K562 (cell line): ENCODE results near the gene CDS2. TPM values are rescaled to one million over a fixed set of nuclear protein-coding genes. Genes with fewer than 3 reads are reported as not detected.
A peak's percentile ranks its signal among the peaks of the same experiment; 100 is the strongest.

Experiments used
- CBX2 ChIP-seq: fragments of 200-600 bp; sonication (generic); IDR thresholded peaks from one replicate; pipeline ENCODE4 v1.6.1; 2012; ENCODE audit warnings: mild to moderate bottlenecking, low read length, inconsistent platforms; ENCODE audit not compliant: insufficient read depth, poor library complexity, severe bottlenecking
- EP400 ChIP-seq: fragments of 450-650 bp; IDR thresholded peaks from 2 replicates; pipeline ENCODE4 v1.6.1; 2017; ENCODE audit warnings: antibody characterized with exemption, mild to moderate bottlenecking, moderate library complexity
- GABPA ChIP-seq: fragments of 200-800 bp; sonication (Bioruptor generic); conservative IDR thresholded peaks from 2 replicates; pipeline ENCODE4 v1.6.1; 2016; ENCODE audit warnings: low read depth, missing genetic modification characterization, missing compliant biosample characterization
- KDM4B ChIP-seq, 2 experiments: fragments of 450-650 bp in 1 of 2; sonication (generic) in 1 of 2; IDR thresholded peaks; 2 replicates each; pipeline ENCODE4 v1.6.1; 2016 to 2017; ENCODE audit warnings: borderline replicate concordance in 2 of 2, antibody characterized with exemption in 1 of 2, low read depth in 1 of 2, mild to moderate bottlenecking in 1 of 2
- MTA3 ChIP-seq: fragments of 450-650 bp; formaldehyde crosslinking; IDR thresholded peaks from 2 replicates; pipeline ENCODE4 v1.6.1; 2017; ENCODE audit warnings: mild to moderate bottlenecking, borderline replicate concordance
- NFIC ChIP-seq: fragments of 450-650 bp; IDR thresholded peaks from 2 replicates; pipeline ENCODE4 v1.6.1; 2017; ENCODE audit warnings: mild to moderate bottlenecking, inconsistent platforms
- NFRKB ChIP-seq: fragments of 450-650 bp; IDR thresholded peaks from 2 replicates; pipeline ENCODE4 v1.6.1; 2016; ENCODE audit warnings: low read depth
- RBFOX2 ChIP-seq: fragments of 200-400 bp; formaldehyde crosslinking; IDR thresholded peaks from 2 replicates; pipeline ENCODE4 v1.6.1; 2017; ENCODE audit warnings: low read depth, mild to moderate bottlenecking, low read length, moderate library complexity
- RHOXF2B ChIP-seq: fragments of 250-450 bp; sonication (Bioruptor Pico); conservative IDR thresholded peaks from 2 replicates; pipeline ENCODE4 v1.5.1; 2021
- SMARCE1 ChIP-seq: fragments of 450-650 bp; IDR thresholded peaks from 2 replicates; pipeline ENCODE4 v1.7.1; 2016; ENCODE audit warnings: mild to moderate bottlenecking
- SUPT5H ChIP-seq: fragments of 450-650 bp; IDR thresholded peaks from 2 replicates; pipeline ENCODE4 v1.6.1; 2016
- TSC22D4 ChIP-seq: fragments of 450-650 bp; IDR thresholded peaks from 2 replicates; pipeline ENCODE4 v1.6.1; 2016; ENCODE audit warnings: missing genetic modification characterization, missing biosample characterization, control low read depth
- ZEB2 ChIP-seq: fragments of 450-650 bp; IDR thresholded peaks from 2 replicates; pipeline ENCODE4 v1.6.1; 2016
- ZNF232 ChIP-seq: sonication (generic); formaldehyde crosslinking; IDR thresholded peaks from 2 replicates; pipeline ENCODE4 v1.8.0; 2022; ENCODE audit warnings: mild to moderate bottlenecking, missing genetic modification reagents
- ZNF79 ChIP-seq: fragments of 250-450 bp; sonication (Bioruptor Pico); IDR thresholded peaks from 2 replicates; pipeline ENCODE4 v1.4.0; 2020; ENCODE audit warnings: low read depth, mild to moderate bottlenecking, moderate library complexity
- polyA plus RNA-seq, 8 experiments: library from polyadenylated mRNA; depleted of rRNA in 4 of 8; stranded (reverse) in 5 of 8; unstranded in 3 of 8; fragments of >200 nt; fragmentation: Nextera tagmentation in 2 of 8; fragmentation: Illumina TruSeq in 1 of 8; extraction: Ambion mirVana in 2 of 8; extraction: Trizol in 1 of 8; gene quantifications; 2 replicates each; pipeline versions ENCODE4 v1.2.1 to v1.2.3, GENCODE V29; 2011 to 2014; ENCODE audit warnings: inconsistent platforms in 1 of 8, missing spikeins in 1 of 8
- total RNA-seq, 7 experiments: library from RNA; depleted of rRNA in 6 of 7; stranded (reverse); fragments of >200 nt in 6 of 7; fragmentation: Illumina TruSeq in 2 of 7; extraction: Trizol in 2 of 7; gene quantifications; 2 replicates each; pipeline versions ENCODE4 v1.2.1 to v1.2.3, GENCODE V29; 2011 to 2021; ENCODE audit warnings: low replicate concordance in 1 of 7
- TF ChIP-seq, protein P1 (sequence below): IDR thresholded peaks from 2 replicates; pipeline ENCODE4 v1.6.1; 2011; ENCODE audit warnings: borderline replicate concordance, low read depth, mild to moderate bottlenecking, moderate library complexity, low read length; ENCODE audit not compliant: insufficient read depth, poor library complexity, severe bottlenecking
- TF ChIP-seq, protein P2 (sequence below): sonication (generic); formaldehyde crosslinking; IDR thresholded peaks from 2 replicates; pipeline ENCODE4 v1.8.0; 2022; ENCODE audit warnings: mild to moderate bottlenecking, missing genetic modification reagents
- TF ChIP-seq, protein P3 (sequence below): fragments of 150-350 bp; conservative IDR thresholded peaks from 2 replicates; pipeline ENCODE4 v1.6.1; 2014; ENCODE audit warnings: low read length
- TF ChIP-seq, protein P4 (sequence below): fragments of 250-450 bp; sonication (Bioruptor Pico); IDR thresholded peaks from 2 replicates; pipeline ENCODE4 v1.5.1; 2021; ENCODE audit warnings: mild to moderate bottlenecking
- TF ChIP-seq, protein P5 (sequence below): sonication (generic); formaldehyde crosslinking; IDR thresholded peaks from 2 replicates; pipeline ENCODE4 v1.5.0; 2020; ENCODE audit warnings: missing genetic modification reagents

CDS2 gene
- total and polyA plus RNA-seq, 9 of the 15 experiments (the other 6 are each of a cell fraction or from before 2014, with no cell fraction given) = 6.4 to 46.4 (median 12.2) TPM

DNA sequence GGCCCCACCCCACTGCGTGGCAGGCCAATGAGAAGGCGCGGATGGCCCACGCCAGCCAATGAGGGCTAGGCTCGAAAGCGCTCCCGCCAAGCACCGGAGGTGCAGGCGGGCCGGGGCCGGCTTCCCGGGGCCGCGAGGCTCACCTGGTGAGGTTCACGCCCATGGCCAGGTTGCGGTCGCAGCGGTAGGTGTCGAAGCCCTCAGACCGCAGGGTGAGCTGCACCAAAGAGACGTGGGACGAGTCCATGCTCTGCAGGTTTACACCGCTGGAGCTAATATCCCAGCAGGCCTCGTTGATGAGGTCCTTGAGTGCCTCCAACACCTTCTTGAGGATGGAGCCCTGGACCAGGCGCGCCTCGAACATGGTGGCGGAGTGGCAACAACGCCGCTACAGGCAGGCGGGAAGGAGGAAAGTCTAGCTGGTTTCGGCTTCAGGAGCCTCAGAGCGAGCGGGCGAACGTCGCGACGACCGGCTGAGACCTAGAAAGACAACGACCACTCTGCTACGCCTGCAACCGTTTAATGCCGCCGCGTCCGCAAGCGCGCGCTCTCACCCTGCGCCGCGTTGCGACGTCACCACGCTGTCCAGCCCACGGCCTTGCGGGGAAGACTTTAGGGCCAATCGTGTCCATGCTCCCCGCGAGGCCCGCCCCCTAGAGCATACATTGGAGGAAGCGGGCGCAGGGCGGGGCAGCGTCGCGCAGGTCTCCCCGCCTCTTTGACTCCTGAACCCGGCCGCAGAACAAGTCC, 7.2 kb upstream of the CDS2 start, which contains the start of gene PCNA (continued):
- TF ChIP-seq, protein P1, sequence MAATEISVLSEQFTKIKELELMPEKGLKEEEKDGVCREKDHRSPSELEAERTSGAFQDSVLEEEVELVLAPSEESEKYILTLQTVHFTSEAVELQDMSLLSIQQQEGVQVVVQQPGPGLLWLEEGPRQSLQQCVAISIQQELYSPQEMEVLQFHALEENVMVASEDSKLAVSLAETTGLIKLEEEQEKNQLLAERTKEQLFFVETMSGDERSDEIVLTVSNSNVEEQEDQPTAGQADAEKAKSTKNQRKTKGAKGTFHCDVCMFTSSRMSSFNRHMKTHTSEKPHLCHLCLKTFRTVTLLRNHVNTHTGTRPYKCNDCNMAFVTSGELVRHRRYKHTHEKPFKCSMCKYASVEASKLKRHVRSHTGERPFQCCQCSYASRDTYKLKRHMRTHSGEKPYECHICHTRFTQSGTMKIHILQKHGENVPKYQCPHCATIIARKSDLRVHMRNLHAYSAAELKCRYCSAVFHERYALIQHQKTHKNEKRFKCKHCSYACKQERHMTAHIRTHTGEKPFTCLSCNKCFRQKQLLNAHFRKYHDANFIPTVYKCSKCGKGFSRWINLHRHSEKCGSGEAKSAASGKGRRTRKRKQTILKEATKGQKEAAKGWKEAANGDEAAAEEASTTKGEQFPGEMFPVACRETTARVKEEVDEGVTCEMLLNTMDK = no peak
- TF ChIP-seq EP400 = peak; percentile 92
- no peak for TF ChIP-seq KDM4B (IDR thresholded peaks at IDR 0.05; ENCODE audit: borderline replicate concordance in 2 of 2, low read depth in 1 of 2)
- TF ChIP-seq ZNF79 (CRISPR knock-in tag) = no peak
- TF ChIP-seq, protein P2, sequence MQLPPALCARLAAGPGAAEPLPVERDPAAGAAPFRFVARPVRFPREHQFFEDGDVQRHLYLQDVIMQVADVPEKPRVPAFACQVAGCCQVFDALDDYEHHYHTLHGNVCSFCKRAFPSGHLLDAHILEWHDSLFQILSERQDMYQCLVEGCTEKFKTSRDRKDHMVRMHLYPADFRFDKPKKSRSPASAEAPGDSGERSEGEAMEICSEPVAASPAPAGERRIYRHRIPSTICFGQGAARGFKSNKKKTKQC = peak; percentile 93; the same call in 1 of the 2 replicates
- peak; percentile 98 for TF ChIP-seq SUPT5H
- peak; percentile 92 for TF ChIP-seq ZEB2
- TF ChIP-seq NFIC = peak; percentile 48
- TF ChIP-seq, protein P3, sequence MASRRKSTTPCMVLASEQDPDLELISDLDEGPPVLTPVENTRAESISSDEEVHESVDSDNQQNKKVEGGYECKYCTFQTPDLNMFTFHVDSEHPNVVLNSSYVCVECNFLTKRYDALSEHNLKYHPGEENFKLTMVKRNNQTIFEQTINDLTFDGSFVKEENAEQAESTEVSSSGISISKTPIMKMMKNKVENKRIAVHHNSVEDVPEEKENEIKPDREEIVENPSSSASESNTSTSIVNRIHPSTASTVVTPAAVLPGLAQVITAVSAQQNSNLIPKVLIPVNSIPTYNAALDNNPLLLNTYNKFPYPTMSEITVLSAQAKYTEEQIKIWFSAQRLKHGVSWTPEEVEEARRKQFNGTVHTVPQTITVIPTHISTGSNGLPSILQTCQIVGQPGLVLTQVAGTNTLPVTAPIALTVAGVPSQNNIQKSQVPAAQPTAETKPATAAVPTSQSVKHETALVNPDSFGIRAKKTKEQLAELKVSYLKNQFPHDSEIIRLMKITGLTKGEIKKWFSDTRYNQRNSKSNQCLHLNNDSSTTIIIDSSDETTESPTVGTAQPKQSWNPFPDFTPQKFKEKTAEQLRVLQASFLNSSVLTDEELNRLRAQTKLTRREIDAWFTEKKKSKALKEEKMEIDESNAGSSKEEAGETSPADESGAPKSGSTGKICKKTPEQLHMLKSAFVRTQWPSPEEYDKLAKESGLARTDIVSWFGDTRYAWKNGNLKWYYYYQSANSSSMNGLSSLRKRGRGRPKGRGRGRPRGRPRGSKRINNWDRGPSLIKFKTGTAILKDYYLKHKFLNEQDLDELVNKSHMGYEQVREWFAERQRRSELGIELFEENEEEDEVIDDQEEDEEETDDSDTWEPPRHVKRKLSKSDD = no peak
- TF ChIP-seq, protein P4, sequence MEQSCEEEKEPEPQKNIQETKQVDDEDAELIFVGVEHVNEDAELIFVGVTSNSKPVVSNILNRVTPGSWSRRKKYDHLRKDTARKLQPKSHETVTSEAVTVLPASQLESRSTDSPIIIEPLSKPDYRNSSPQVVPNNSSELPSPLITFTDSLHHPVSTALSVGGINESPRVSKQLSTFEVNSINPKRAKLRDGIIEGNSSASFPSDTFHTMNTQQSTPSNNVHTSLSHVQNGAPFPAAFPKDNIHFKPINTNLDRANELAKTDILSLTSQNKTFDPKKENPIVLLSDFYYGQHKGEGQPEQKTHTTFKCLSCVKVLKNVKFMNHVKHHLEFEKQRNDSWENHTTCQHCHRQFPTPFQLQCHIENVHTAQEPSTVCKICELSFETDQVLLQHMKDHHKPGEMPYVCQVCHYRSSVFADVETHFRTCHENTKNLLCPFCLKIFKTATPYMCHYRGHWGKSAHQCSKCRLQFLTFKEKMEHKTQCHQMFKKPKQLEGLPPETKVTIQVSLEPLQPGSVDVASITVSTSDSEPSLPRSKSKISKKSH = no peak
- no peak for TF ChIP-seq TSC22D4 (tag)
- TF ChIP-seq GABPA (tag) = 0 out of 2 replicates have a peak, but pooled peaks have one; percentile 7
- TF ChIP-seq RHOXF2B (CRISPR knock-in tag) = no peak
- TF ChIP-seq, protein P5, sequence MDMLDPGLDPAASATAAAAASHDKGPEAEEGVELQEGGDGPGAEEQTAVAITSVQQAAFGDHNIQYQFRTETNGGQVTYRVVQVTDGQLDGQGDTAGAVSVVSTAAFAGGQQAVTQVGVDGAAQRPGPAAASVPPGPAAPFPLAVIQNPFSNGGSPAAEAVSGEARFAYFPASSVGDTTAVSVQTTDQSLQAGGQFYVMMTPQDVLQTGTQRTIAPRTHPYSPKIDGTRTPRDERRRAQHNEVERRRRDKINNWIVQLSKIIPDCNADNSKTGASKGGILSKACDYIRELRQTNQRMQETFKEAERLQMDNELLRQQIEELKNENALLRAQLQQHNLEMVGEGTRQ (CRISPR knock-in tag) = no peak; the same call in 1 of the 2 replicates
- TF ChIP-seq CBX2 = no peak
- peak; percentile 21; the same call in 1 of the 2 replicates for TF ChIP-seq NFRKB
- peak; percentile 99 for TF ChIP-seq RBFOX2
- no peak for TF ChIP-seq SMARCE1
- TF ChIP-seq MTA3 = peak; percentile 81; the same call in 1 of the 2 replicates
- TF ChIP-seq ZNF232 (CRISPR knock-in tag) = peak; percentile 99
